ENCODE results near the gene NFKBIB. TPM values are rescaled to one million over a fixed set of nuclear protein-coding genes. Genes with fewer than 3 reads are reported as not detected.

NFKBIB gene
- total RNA-seq, 1 donor from 2014 or later, result 26.1 TPM

GRCh38 chr19:38904581-38905539 is 5.1 kb downstream of the NFKBIB start:
- no peak for DNase-seq (ENCODE audit: low read depth)

- no peak for DNase-seq (ENCODE audit: low read depth)
These were observed 5.9 kb downstream of the NFKBIB start for GRCh38 chr19:38905620-38906019.

GRCh38 chr19:38907227-38907626 is 7.5 kb downstream of the NFKBIB start:
- DNase-seq (ENCODE audit: low read depth), result no peak

GRCh38 chr19:38907670-38908069 is 7.9 kb downstream of the NFKBIB start:
- no peak for DNase-seq (ENCODE audit: low read depth)

GRCh38 chr19:38908911-38909310 is 9.1 kb downstream of the NFKBIB start:
- DNase-seq (ENCODE audit: low read depth), result no peak

- no peak for DNase-seq (ENCODE audit: low read depth)
These were observed 10.7 kb downstream of the NFKBIB start for GRCh38 chr19:38910488-38910887.

GRCh38 chr19:38911388-38912001 is 11.7 kb downstream of the NFKBIB start:
- DNase-seq (ENCODE audit: low read depth), result no peak

GRCh38 chr19:38912600-38913514 is 13.1 kb downstream of the NFKBIB start:
- peak; percentile 73 for DNase-seq (ENCODE audit: low read depth)

- no peak for DNase-seq (ENCODE audit: low read depth)
These were observed 14.2 kb downstream of the NFKBIB start for GRCh38 chr19:38913958-38914357.

GRCh38 chr19:38915329-38916321 is 15.9 kb downstream of the NFKBIB start:
- no peak for DNase-seq (ENCODE audit: low read depth)

- no peak for DNase-seq (ENCODE audit: low read depth)
These were observed 17.7 kb downstream of the NFKBIB start for GRCh38 chr19:38917516-38917915.

- DNase-seq (ENCODE audit: low read depth), result peak; percentile 59
These were observed 18.2 kb downstream of the NFKBIB start for GRCh38 chr19:38917921-38918491.

- no peak for DNase-seq (ENCODE audit: low read depth)
These were observed 18.8 kb downstream of the NFKBIB start for GRCh38 chr19:38918526-38918925.

- peak; percentile 73 for DNase-seq (ENCODE audit: low read depth)
These were observed 20.2 kb downstream of the NFKBIB start for GRCh38 chr19:38919837-38920601.

- DNase-seq (ENCODE audit: low read depth), result no peak
These were observed 21.0 kb downstream of the NFKBIB start for GRCh38 chr19:38920602-38921419.

- DNase-seq (ENCODE audit: low read depth), result no peak
These were observed 21.9 kb downstream of the NFKBIB start for GRCh38 chr19:38921420-38922274.

- DNase-seq (ENCODE audit: low read depth), result no peak
These were observed 22.7 kb downstream of the NFKBIB start for GRCh38 chr19:38922482-38922881.

All from myocyte (in vitro differentiated cells).